GM12878 (cell line): ENCODE results near the gene VPS18. TPM values are rescaled to one million over a fixed set of nuclear protein-coding genes. Genes with fewer than 3 reads are reported as not detected.

ENCODE experiments used
- ATAC-seq: fragments of 200-7000 bp; cut with Tn5 transposase; 3 replicates; pipeline ENCODE4 v1.9.1; 2020; ENCODE audit warnings: mild to moderate bottlenecking, moderate library complexity
- BruUV-seq: library from RNA; stranded (reverse); fragments of 400-500 nt; replicated peaks from 2 replicates; lab custom pipeline; 2021; lab: Mats Ljungman, UMichigan
- CTCF ChIA-PET: fragments of 300-600 bp; sonication (Branson Sonifier 250); formaldehyde crosslinking; extraction: SDS; loops from one replicate; lab custom pipeline; 2021; ENCODE audit warnings: inconsistent platforms; lab: Yijun Ruan, JAX
- POLR2A ChIA-PET: fragments of 350-600 bp; formaldehyde crosslinking; extraction: SDS; loops from one replicate; lab custom pipeline; 2021; ENCODE audit warnings: inconsistent platforms; lab: Charles Lee
- RAD21 ChIA-PET: fragments of 300-600 bp; sonication (Branson Sonifier 250); formaldehyde crosslinking; loops from one replicate; lab custom pipeline; 2023; ENCODE audit warnings: antibody characterized with exemption; ENCODE audit not compliant: unreplicated experiment; lab: Charles Lee
- SMC1A ChIA-PET: fragments of 300-600 bp; sonication (Branson Sonifier 250); formaldehyde crosslinking; loops from one replicate; lab custom pipeline; 2023; ENCODE audit not compliant: unreplicated experiment, uncharacterized antibody; lab: Charles Lee
- DNase-seq: peaks from one replicate; pipeline ENCODE4 v3.0.0-alpha.2; 2011; ENCODE audit warnings: low read depth, low spot score
- FAIRE-seq: peaks from 3 replicates; lab custom pipeline; 2011; peaks lifted over from hg19 to GRCh38; lab: Jason Lieb, UNC
- H2AFZ ChIP-seq: 2 replicates; pipeline ENCODE4 v1.6.0; 2011; ENCODE audit warnings: low read depth, low read length, control low read depth; ENCODE audit not compliant: control insufficient read depth
- H3K27ac ChIP-seq: 2 replicates; pipeline ENCODE4 v1.5.1; 2011; ENCODE audit warnings: control low read depth; ENCODE audit not compliant: control insufficient read depth, insufficient read depth
- H3K27me3 ChIP-seq, 2 experiments: replicated peaks in 1 of 2; 2 replicates each; pipeline versions ENCODE4 v1.6.0 to v1.6.1; 2011; ENCODE audit warnings: low read length in 1 of 2; ENCODE audit not compliant: control insufficient read depth in 2 of 2, insufficient read depth in 2 of 2
- H3K36me3 ChIP-seq, 2 experiments: 2 replicates each; pipeline ENCODE4 v1.5.1; 2011; ENCODE audit warnings: low read length in 1 of 2; ENCODE audit not compliant: control insufficient read depth in 2 of 2, insufficient read depth in 2 of 2
- H3K4me1 ChIP-seq: 2 replicates; pipeline ENCODE4 v1.6.1; 2011; ENCODE audit warnings: mild to moderate bottlenecking, low read length, moderate library complexity, mixed read lengths; ENCODE audit not compliant: control insufficient read depth, insufficient read depth
- H3K4me2 ChIP-seq: 2 replicates; pipeline ENCODE4 v1.6.0; 2011; ENCODE audit warnings: control low read depth; ENCODE audit not compliant: control insufficient read depth, insufficient read depth
- H3K4me3 ChIP-seq: fragments of 200-600 bp; sonication (generic); 2 replicates; pipeline ENCODE4 v1.5.1; 2016
- H3K79me2 ChIP-seq: 2 replicates; pipeline ENCODE4 v1.6.0; 2011; ENCODE audit warnings: low read length; ENCODE audit not compliant: control insufficient read depth, insufficient read depth
- H3K9ac ChIP-seq: 2 replicates; pipeline ENCODE4 v1.8.0; 2011; ENCODE audit warnings: low read length, control low read depth, mixed read lengths; ENCODE audit not compliant: control insufficient read depth, insufficient read depth
- H3K9me3 ChIP-seq: replicated peaks from 3 replicates; pipeline ENCODE4 v1.5.1; 2011; ENCODE audit warnings: mild to moderate bottlenecking, low read length; ENCODE audit not compliant: control insufficient read depth, insufficient read depth
- H4K20me1 ChIP-seq: 2 replicates; pipeline ENCODE4 v1.6.0; 2011; ENCODE audit not compliant: control insufficient read depth, insufficient read depth
- BCLAF1 ChIP-seq: fragments of 450-650 bp; IDR thresholded peaks from 2 replicates; pipeline ENCODE4 v1.6.1; 2017; ENCODE audit warnings: antibody characterized with exemption, mild to moderate bottlenecking, moderate library complexity
- BHLHE40 ChIP-seq, 2 experiments: fragments of 450-650 bp in 1 of 2; IDR thresholded peaks; 2 replicates each; pipeline ENCODE4 v1.6.1; 2011 to 2017; ENCODE audit warnings: low read depth in 2 of 2, borderline replicate concordance in 1 of 2, improper control_type of control experiment in 1 of 2, low read length in 1 of 2, mild to moderate bottlenecking in 1 of 2
- CBFB ChIP-seq: IDR thresholded peaks from 2 replicates; pipeline ENCODE4 v1.6.1; 2016; ENCODE audit warnings: antibody characterized with exemption, low read depth
- SP1 ChIP-seq: IDR thresholded peaks from one replicate; pipeline ENCODE4 v1.6.1; 2011; ENCODE audit warnings: low read depth, low read length
- SREBF2 ChIP-seq: IDR thresholded peaks from 2 replicates; pipeline ENCODE4 v1.6.1; 2012; ENCODE audit warnings: mild to moderate bottlenecking, low read length
- STAT3 ChIP-seq: IDR thresholded peaks from 2 replicates; pipeline ENCODE4 v1.6.1; 2011; ENCODE audit warnings: low read depth, low read length, improper control_type of control experiment
- SUZ12 ChIP-seq: fragments of 200-600 bp; sonication (generic); IDR thresholded peaks from one replicate; pipeline ENCODE4 v1.6.1; 2018; ENCODE audit warnings: antibody characterized with exemption, mild to moderate bottlenecking; ENCODE audit not compliant: unreplicated experiment
- TAF1 ChIP-seq: IDR thresholded peaks from 2 replicates; pipeline ENCODE4 v1.6.1; 2011; ENCODE audit warnings: mild to moderate bottlenecking, low read depth, low read length, borderline replicate concordance
- WGBS: methylation state at CpG from one replicate; pipeline ENCODE4 v1.1.6; 2016; ENCODE audit warnings: low lambda C conversion rate; ENCODE audit not compliant: insufficient replicate concordance, insufficient coverage; ENCODE audit errors: missing lambda C conversion rate; 5-methylcytosine and 5-hydroxymethylcytosine counted together
- in situ Hi-C: fragments of 300-500 bp; cut with MboI; formaldehyde crosslinking; loops from 9 replicates; pipeline ENCODE4 v1.14.3; 2018; ENCODE audit warnings: mixed read lengths
- intact Hi-C: fragments of 100-400 bp; cut with micrococcal nuclease; formaldehyde crosslinking; loops from one replicate; pipeline ENCODE4 v1.14.2; 2022; ENCODE audit not compliant: unreplicated experiment
- polyA plus RNA-seq, 11 experiments: library from polyadenylated mRNA; depleted of rRNA in 4 of 11; unstranded in 6 of 11; stranded (reverse) in 5 of 11; fragments of >200 nt; fragmentation: Nextera tagmentation in 4 of 11; fragmentation: Illumina TruSeq in 1 of 11; extraction: Ambion mirVana in 4 of 11; extraction: Trizol in 1 of 11; gene quantifications; 1 replicate in 1 of 11; 2 replicates in 10 of 11; pipeline versions ENCODE4 v1.2.1 to v1.2.3, GENCODE V29; 2011 to 2016; ENCODE audit warnings: inconsistent platforms in 2 of 11, missing spikeins in 2 of 11, low read depth in 1 of 11
- total RNA-seq, 4 experiments: library from RNA; depleted of rRNA in 3 of 4; stranded (reverse); fragments of >200 nt in 3 of 4; fragmentation: Illumina TruSeq in 1 of 4; extraction: Trizol in 1 of 4; gene quantifications; 2 replicates each; pipeline versions ENCODE4 v1.2.1 to v1.2.3, GENCODE V29; 2013 to 2021
- TF ChIP-seq, protein P1 (sequence below): IDR thresholded peaks from 2 replicates; pipeline ENCODE4 v1.6.1; 2011; ENCODE audit warnings: borderline replicate concordance, low read depth, mild to moderate bottlenecking, moderate library complexity, mixed read lengths, low read length; ENCODE audit not compliant: insufficient read depth; ENCODE audit errors: extremely low read length

VPS18 gene
- total and polyA plus RNA-seq, 10 of the 15 experiments (the other 5 are each of a cell fraction or from before 2014, with no cell fraction given): 0.71 to 20.4 (median 10.6) TPM

GRCh38 chr15:40927495-40927872 is 33.2 kb downstream of the VPS18 start:
- Histone ChIP-seq H3K27me3 (peaks cover 22 to 31% of the 10 kb centered on the region in 2 experiments), H4K20me1 (no peaks in the 10 kb centered on the region), H2AFZ (no peak overlapping the region), H3K9me3 (no peaks in the 10 kb centered on the region), H3K4me3 (peak overlapping the region; percentile 64; the same call in 1 of the 2 replicates), H3K4me1 (peaks cover 27% of the 10 kb centered on the region), H3K27ac (no peak overlapping the region), H3K79me2 (no peaks in the 10 kb centered on the region), H3K9ac (no peak overlapping the region), H3K36me3 (no peaks in the 10 kb centered on the region), H3K4me2 (no peak overlapping the region; the same call in 1 of the 2 replicates)
- ChIA-PET SMC1A (interaction anchor here (1.2 kb wide), 1 partner anchor 12 kb away, joined by 3 read pairs; no protein-coding TSS in a partner anchor), POLR2A (interaction anchor here (1.8 kb wide), 1 partner anchor 13 kb away, joined by 5 read pairs; no protein-coding TSS in a partner anchor), RAD21 (interaction anchor here (0.7 to 1.5 kb wide), 2 partner anchors 12 to 22 kb away, joined by 3 read pairs; no protein-coding TSS in a partner anchor), CTCF (interaction anchor here (1.1 to 6.5 kb wide), 3 partner anchors 14 to 69 kb away, joined by 3 to 80 read pairs (median 52); no protein-coding TSS in a partner anchor)
- TF ChIP-seq TAF1 (no peak), SUZ12 (peak; percentile 38)
- ATAC-seq (no peak), FAIRE-seq (no peak), DNase-seq (no peak)
- BruUV-seq: no TSS peak
- WGBS: 18% methylated on average over 19 of the region's 24 CpGs
- intact Hi-C loops (no loop called here), in situ Hi-C loops (no loop called here)

GRCh38 chr15:40927873-40928806 is 33.9 kb downstream of the VPS18 start:
- FAIRE-seq (no peak), ATAC-seq (peak; percentile 4), DNase-seq (no peak)
- no peaks in the 10 kb centered on the region for H3K79me2 ChIP-seq
- peaks cover 22 to 31% of the 10 kb centered on the region in 2 experiments for H3K27me3 ChIP-seq
- H3K27ac ChIP-seq: no peak overlapping the region
- TF ChIP-seq STAT3 (no peak), SREBF2 (no peak), BCLAF1 (no peak), CBFB (no peak), SP1 (no peak), BHLHE40 (IDR thresholded peaks at IDR 0.05; ENCODE audit: borderline replicate concordance in 1 of 2, low read depth in 2 of 2, low read length in 1 of 2) (peak in 1 of 2 experiments; percentile 13; a peak in 1 of 4 replicates)
- TF ChIP-seq, protein P1, sequence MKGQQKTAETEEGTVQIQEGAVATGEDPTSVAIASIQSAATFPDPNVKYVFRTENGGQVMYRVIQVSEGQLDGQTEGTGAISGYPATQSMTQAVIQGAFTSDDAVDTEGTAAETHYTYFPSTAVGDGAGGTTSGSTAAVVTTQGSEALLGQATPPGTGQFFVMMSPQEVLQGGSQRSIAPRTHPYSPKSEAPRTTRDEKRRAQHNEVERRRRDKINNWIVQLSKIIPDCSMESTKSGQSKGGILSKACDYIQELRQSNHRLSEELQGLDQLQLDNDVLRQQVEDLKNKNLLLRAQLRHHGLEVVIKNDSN: no peak
- in situ Hi-C loops (no loop called here), intact Hi-C loops (no loop called here)
- ChIA-PET POLR2A (interaction anchor here (1.0 to 1.8 kb wide), 2 partner anchors 12 kb away, joined by 3 to 5 read pairs; no protein-coding TSS in a partner anchor), CTCF (interaction anchor here (0.6 to 6.5 kb wide), 5 partner anchors 13 to 1180 kb away, joined by 3 to 80 read pairs (median 3); no protein-coding TSS in a partner anchor), RAD21 (interaction anchor here (0.6 to 1.5 kb wide), 6 partner anchors 10 to 93 kb away, joined by 3 to 6 read pairs (median 3); no protein-coding TSS in a partner anchor), SMC1A (interaction anchor here (0.6 to 1.2 kb wide), 2 partner anchors 13 to 1746 kb away, joined by 3 to 4 read pairs; no protein-coding TSS in a partner anchor)
- H2AFZ ChIP-seq: no peak overlapping the region
- H3K4me1 ChIP-seq: peaks cover 33% of the 10 kb centered on the region
- peak overlapping the region; percentile 87 for H3K4me2 ChIP-seq
- H3K4me3 ChIP-seq: peak overlapping the region; percentile 64
- no peaks in the 10 kb centered on the region for H4K20me1 ChIP-seq
- no TSS peak for BruUV-seq
- H3K9me3 ChIP-seq: no peaks in the 10 kb centered on the region
- H3K36me3 ChIP-seq: no peaks in the 10 kb centered on the region
- under 1% methylated on average over 42 of the region's 68 CpGs for whole genome bisulfite sequencing
- no peak overlapping the region for H3K9ac ChIP-seq
